MM.1S (cell line): ENCODE results near the gene CHML.

Experiments
- EZH2 ChIP-seq: fragments of 300-600 bp; sonication (generic); optimal IDR thresholded peaks from 2 replicates; pipeline ENCODE3; 2017; ENCODE audit warnings: low read depth, mild to moderate bottlenecking, antibody characterized with exemption, low read length, mixed read lengths
- TF ChIP-seq, protein P1 (sequence below): fragments of 300-600 bp; sonication (generic); IDR thresholded peaks from 2 replicates; pipeline ENCODE4 v1.5.1; 2016; ENCODE audit warnings: antibody characterized with exemption, low read length, mixed read lengths

GRCh38 chr1:241627453-241628259 lies 12.5 kb downstream of the CHML start:
- TF ChIP-seq, protein P1, sequence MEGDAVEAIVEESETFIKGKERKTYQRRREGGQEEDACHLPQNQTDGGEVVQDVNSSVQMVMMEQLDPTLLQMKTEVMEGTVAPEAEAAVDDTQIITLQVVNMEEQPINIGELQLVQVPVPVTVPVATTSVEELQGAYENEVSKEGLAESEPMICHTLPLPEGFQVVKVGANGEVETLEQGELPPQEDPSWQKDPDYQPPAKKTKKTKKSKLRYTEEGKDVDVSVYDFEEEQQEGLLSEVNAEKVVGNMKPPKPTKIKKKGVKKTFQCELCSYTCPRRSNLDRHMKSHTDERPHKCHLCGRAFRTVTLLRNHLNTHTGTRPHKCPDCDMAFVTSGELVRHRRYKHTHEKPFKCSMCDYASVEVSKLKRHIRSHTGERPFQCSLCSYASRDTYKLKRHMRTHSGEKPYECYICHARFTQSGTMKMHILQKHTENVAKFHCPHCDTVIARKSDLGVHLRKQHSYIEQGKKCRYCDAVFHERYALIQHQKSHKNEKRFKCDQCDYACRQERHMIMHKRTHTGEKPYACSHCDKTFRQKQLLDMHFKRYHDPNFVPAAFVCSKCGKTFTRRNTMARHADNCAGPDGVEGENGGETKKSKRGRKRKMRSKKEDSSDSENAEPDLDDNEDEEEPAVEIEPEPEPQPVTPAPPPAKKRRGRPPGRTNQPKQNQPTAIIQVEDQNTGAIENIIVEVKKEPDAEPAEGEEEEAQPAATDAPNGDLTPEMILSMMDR = peak; percentile 78
- TF ChIP-seq EZH2 = no peak
